Trophoblast cell (in vitro differentiated cells and primary cell): ENCODE data around the gene SGSM2.

Source experiments
- DNase-seq, 2 donors: peaks; one replicate each; pipeline ENCODE4 v3.0.0-alpha.2; 2016
- H2AFZ ChIP-seq: 2 replicates; pipeline ENCODE4 v1.6.1; 2013; ENCODE audit warnings: low read length, moderate library complexity, mild to moderate bottlenecking; ENCODE audit not compliant: insufficient read depth, poor library complexity
- H2AK5ac ChIP-seq: 2 replicates; pipeline ENCODE4 v1.6.1; 2013; ENCODE audit warnings: mild to moderate bottlenecking, low read length
- H2BK120ac ChIP-seq: 2 replicates; pipeline ENCODE4 v1.6.1; 2013; ENCODE audit warnings: low read length, mild to moderate bottlenecking, moderate library complexity; ENCODE audit not compliant: insufficient read depth, poor library complexity
- H2BK12ac ChIP-seq: 2 replicates; pipeline ENCODE4 v1.6.1; 2013; ENCODE audit warnings: mild to moderate bottlenecking, low read length, moderate library complexity
- H2BK5ac ChIP-seq: 2 replicates; pipeline ENCODE4 v1.6.1; 2013; ENCODE audit warnings: low read length, low read depth, moderate library complexity, mild to moderate bottlenecking; ENCODE audit not compliant: poor library complexity
- H3K14ac ChIP-seq: 2 replicates; pipeline ENCODE4 v1.6.1; 2013; ENCODE audit warnings: mild to moderate bottlenecking, low read length
- H3K18ac ChIP-seq: 2 replicates; pipeline ENCODE4 v1.6.1; 2013; ENCODE audit warnings: mild to moderate bottlenecking, low read length
- H3K23ac ChIP-seq: 2 replicates; pipeline ENCODE4 v1.6.1; 2013; ENCODE audit warnings: low read length
- H3K27ac ChIP-seq: 2 replicates; pipeline ENCODE4 v1.5.1; 2013; ENCODE audit warnings: low read depth, mild to moderate bottlenecking, inconsistent platforms, low read length, moderate library complexity
- H3K27me3 ChIP-seq: 2 replicates; pipeline ENCODE4 v1.6.1; 2013; ENCODE audit warnings: inconsistent platforms, mild to moderate bottlenecking, low read length, moderate library complexity; ENCODE audit not compliant: insufficient read depth
- H3K36me3 ChIP-seq, 2 experiments: 1 replicate in 1 of 2; 2 replicates in 1 of 2; pipeline ENCODE4 v1.6.1; 2013; ENCODE audit warnings: low read length in 2 of 2, mild to moderate bottlenecking in 2 of 2, moderate library complexity in 1 of 2; ENCODE audit not compliant: insufficient read depth in 2 of 2, control insufficient read depth in 1 of 2
- H3K4ac ChIP-seq: 2 replicates; pipeline ENCODE4 v1.6.1; 2013; ENCODE audit warnings: low read depth, mild to moderate bottlenecking, low read length, moderate library complexity
- H3K4me1 ChIP-seq, 2 experiments: 1 replicate in 1 of 2; 2 replicates in 1 of 2; pipeline ENCODE4 v1.6.1; 2013; ENCODE audit warnings: low read length in 2 of 2, mild to moderate bottlenecking in 2 of 2, moderate library complexity in 1 of 2; ENCODE audit not compliant: insufficient read depth in 2 of 2, control insufficient read depth in 1 of 2
- H3K4me2 ChIP-seq: 2 replicates; pipeline ENCODE4 v1.6.1; 2013; ENCODE audit warnings: inconsistent platforms, mild to moderate bottlenecking, low read length, moderate library complexity
- H3K4me3 ChIP-seq: 2 replicates; pipeline ENCODE4 v1.5.1; 2013; ENCODE audit warnings: mild to moderate bottlenecking, low read depth, low read length, inconsistent platforms
- H3K79me1 ChIP-seq: one replicate; pipeline ENCODE4 v1.6.1; 2013; ENCODE audit warnings: low read length
- H3K79me2 ChIP-seq: 2 replicates; pipeline ENCODE4 v1.6.1; 2013; ENCODE audit warnings: low read length, mild to moderate bottlenecking; ENCODE audit not compliant: control insufficient read depth, insufficient read depth, poor library complexity
- H3K9ac ChIP-seq: 2 replicates; pipeline ENCODE4 v1.6.1; 2013; ENCODE audit warnings: mild to moderate bottlenecking, low read length
- H3K9me3 ChIP-seq: 2 replicates; pipeline ENCODE4 v1.6.1; 2013; ENCODE audit warnings: low read depth, mild to moderate bottlenecking, control low read depth, inconsistent platforms, low read length; ENCODE audit not compliant: insufficient read depth
- H4K12ac ChIP-seq: 2 replicates; pipeline ENCODE4 v1.6.1; 2013; ENCODE audit warnings: low read depth, mild to moderate bottlenecking, low read length, moderate library complexity
- H4K8ac ChIP-seq: 2 replicates; pipeline ENCODE4 v1.6.1; 2013; ENCODE audit warnings: low read depth, mild to moderate bottlenecking, low read length, moderate library complexity
- H4K91ac ChIP-seq: one replicate; pipeline ENCODE4 v1.6.1; 2013; ENCODE audit warnings: low read depth, mild to moderate bottlenecking, low read length, moderate library complexity
- WGBS: extraction: QIAGEN DNeasy Blood & Tissue Kit; methylation state at CpG from one replicate; pipeline ENCODE4 v1.1.7; 2013; ENCODE audit warnings: missing lambda C conversion rate; ENCODE audit not compliant: insufficient read length, insufficient coverage; ENCODE audit errors: extremely low coverage; 5-methylcytosine and 5-hydroxymethylcytosine counted together

SGSM2 gene

GRCh38 chr17:2357237-2357636 lies 19.9 kb downstream of the SGSM2 start:
- H3K14ac ChIP-seq = no peak overlapping the region
- no peaks in the 10 kb centered on the region for H3K79me1 ChIP-seq
- no peak overlapping the region for H2BK120ac ChIP-seq
- no peak overlapping the region for H4K12ac ChIP-seq
- no CpG with 5 or more reads among the region's 4 CpGs for WGBS
- H2AFZ ChIP-seq = no peak overlapping the region
- H3K4me3 ChIP-seq = no peak overlapping the region
- no peaks in the 10 kb centered on the region for H3K4me1 ChIP-seq
- H3K27ac ChIP-seq = no peak overlapping the region
- H3K9ac ChIP-seq = no peak overlapping the region
- H4K8ac ChIP-seq = no peak overlapping the region
- no peaks in the 10 kb centered on the region for H3K27me3 ChIP-seq
- H3K36me3 ChIP-seq = peaks cover 14 to 24% of the 10 kb centered on the region in 2 experiments
- H2BK12ac ChIP-seq = no peak overlapping the region
- no peak overlapping the region for H4K91ac ChIP-seq
- H3K4me2 ChIP-seq = no peak overlapping the region
- no peak for DNase-seq
- H3K23ac ChIP-seq = no peak overlapping the region
- no peak overlapping the region for H3K18ac ChIP-seq
- H3K9me3 ChIP-seq = peaks cover 1% of the 10 kb centered on the region
- H2AK5ac ChIP-seq = no peak overlapping the region
- H3K79me2 ChIP-seq = no peaks in the 10 kb centered on the region
- no peak overlapping the region for H2BK5ac ChIP-seq
- no peak overlapping the region for H3K4ac ChIP-seq

GRCh38 chr17:2357931-2358434 lies 20.7 kb downstream of the SGSM2 start:
- Histone ChIP-seq H2AK5ac (no peak overlapping the region), H3K27me3 (no peaks in the 10 kb centered on the region), H4K12ac (no peak overlapping the region), H3K23ac (no peak overlapping the region), H4K91ac (no peak overlapping the region), H3K27ac (no peak overlapping the region), H3K4me3 (no peak overlapping the region), H4K8ac (no peak overlapping the region), H3K18ac (no peak overlapping the region), H2AFZ (no peak overlapping the region), H3K9me3 (peaks cover 1% of the 10 kb centered on the region), H3K14ac (no peak overlapping the region), H2BK120ac (no peak overlapping the region), H3K4me1 (no peaks in the 10 kb centered on the region), H3K79me2 (no peaks in the 10 kb centered on the region), H3K4ac (no peak overlapping the region), H3K79me1 (no peaks in the 10 kb centered on the region), H2BK12ac (no peak overlapping the region), H3K9ac (no peak overlapping the region), H2BK5ac (no peak overlapping the region), H3K4me2 (no peak overlapping the region), H3K36me3 (peaks cover 20 to 31% of the 10 kb centered on the region in 2 experiments)
- WGBS = no CpG with 5 or more reads among the region's 10 CpGs
- DNase-seq = no peak

- H3K36me3 ChIP-seq = peaks cover 46 to 60% of the 10 kb centered on the region in 2 experiments
- no peak overlapping the region for H3K27ac ChIP-seq
- no CpG with 5 or more reads among the region's 21 CpGs for WGBS
- H3K14ac ChIP-seq = no peak overlapping the region
- H2AK5ac ChIP-seq = no peak overlapping the region
- H3K4me1 ChIP-seq = no peaks in the 10 kb centered on the region
- H2AFZ ChIP-seq = no peak overlapping the region
- peaks cover 1% of the 10 kb centered on the region for H3K9me3 ChIP-seq
- H2BK120ac ChIP-seq = no peak overlapping the region
- no peak overlapping the region for H3K18ac ChIP-seq
- H3K4me3 ChIP-seq = no peak overlapping the region
- H3K79me2 ChIP-seq = no peaks in the 10 kb centered on the region
- H3K4me2 ChIP-seq = no peak overlapping the region
- H4K91ac ChIP-seq = no peak overlapping the region
- H3K23ac ChIP-seq = no peak overlapping the region
- no peak overlapping the region for H3K9ac ChIP-seq
- H2BK12ac ChIP-seq = no peak overlapping the region
- no peaks in the 10 kb centered on the region for H3K79me1 ChIP-seq
- no peak for DNase-seq
- H3K27me3 ChIP-seq = no peaks in the 10 kb centered on the region
- H4K8ac ChIP-seq = no peak overlapping the region
- H4K12ac ChIP-seq = no peak overlapping the region
- H3K4ac ChIP-seq = no peak overlapping the region
- H2BK5ac ChIP-seq = no peak overlapping the region
Measured at GRCh38 chr17:2361010-2361760, 23.9 kb downstream of the SGSM2 start.

GRCh38 chr17:2362016-2362415 lies 24.7 kb downstream of the SGSM2 start:
- H3K18ac ChIP-seq = no peak overlapping the region
- H4K91ac ChIP-seq = no peak overlapping the region
- no peak overlapping the region for H2BK120ac ChIP-seq
- H3K79me2 ChIP-seq = no peaks in the 10 kb centered on the region
- DNase-seq = no peak
- H3K4me2 ChIP-seq = no peak overlapping the region
- no peaks in the 10 kb centered on the region for H3K79me1 ChIP-seq
- no CpG with 5 or more reads among the region's 20 CpGs for whole genome bisulfite sequencing
- H3K4me1 ChIP-seq = no peaks in the 10 kb centered on the region
- no peak overlapping the region for H2BK12ac ChIP-seq
- no peak overlapping the region for H2AFZ ChIP-seq
- no peak overlapping the region for H4K8ac ChIP-seq
- no peak overlapping the region for H3K9ac ChIP-seq
- no peak overlapping the region for H4K12ac ChIP-seq
- no peak overlapping the region for H2BK5ac ChIP-seq
- no peak overlapping the region for H3K4me3 ChIP-seq
- H2AK5ac ChIP-seq = no peak overlapping the region
- no peak overlapping the region for H3K23ac ChIP-seq
- H3K36me3 ChIP-seq = peaks cover 52 to 67% of the 10 kb centered on the region in 2 experiments
- H3K27ac ChIP-seq = no peak overlapping the region
- peaks cover 1% of the 10 kb centered on the region for H3K9me3 ChIP-seq
- no peak overlapping the region for H3K4ac ChIP-seq
- no peaks in the 10 kb centered on the region for H3K27me3 ChIP-seq
- no peak overlapping the region for H3K14ac ChIP-seq
